ENCODE results near the gene HSF5.

- TF ChIP-seq POLR2AphosphoS5 (IDR thresholded peaks at IDR 0.05; ENCODE audit: borderline replicate concordance, low read depth, low read length) (no peak), FOXP2 (optimal IDR thresholded peaks at IDR 0.05; ENCODE audit: control extremely low read depth, extremely low read length, insufficient read depth) (no peak), EZH2 (IDR thresholded peaks at IDR 0.05) (no peak)
These were observed 43.7 kb upstream of the HSF5 start for GRCh38 chr17:58531661-58532554.

All from SK-N-MC (cell line).